ENCODE measurements around the gene CDH4. TPM values are rescaled to one million over a fixed set of nuclear protein-coding genes. Genes with fewer than 3 reads are reported as not detected.

Gene CDH4
- total RNA-seq, 1 donor from 2014 or later, result 0.06 TPM

DNA sequence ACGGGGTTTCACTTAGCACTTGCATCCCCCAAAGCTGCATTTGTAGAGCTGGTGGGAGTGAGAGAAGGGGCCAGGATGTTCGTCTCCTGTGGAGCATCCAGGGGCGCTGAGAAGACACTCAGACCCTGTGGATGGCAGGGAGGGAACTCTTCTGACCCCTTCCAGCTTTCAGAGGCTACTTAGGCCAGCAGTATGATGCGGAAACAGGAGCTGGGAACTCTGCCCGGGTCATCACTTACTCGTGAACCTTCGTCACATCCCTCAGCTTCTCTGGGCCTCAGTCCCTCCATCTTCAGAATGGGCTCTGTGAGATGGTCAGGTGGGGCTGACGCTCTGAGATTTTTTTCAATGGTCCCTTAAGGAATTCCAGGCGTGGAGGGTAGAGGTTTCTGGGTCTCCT, 585.1 kb downstream of the CDH4 start:
- ATAC-seq (no peak), DNase-seq (peak; percentile 10)
- Histone ChIP-seq H3K27me3 (ENCODE audit: low read depth) (peaks cover under 1% of the 10 kb centered on the region), H3K9me3 (no peaks in the 10 kb centered on the region), H3K4me1 (no peaks in the 10 kb centered on the region), H3K36me3 (no peaks in the 10 kb centered on the region), H3K4me3 (no peak overlapping the region), H3K27ac (no peak overlapping the region)
- intact Hi-C loops (cut with DNase I), result no loop called here
- TF ChIP-seq, protein P1, sequence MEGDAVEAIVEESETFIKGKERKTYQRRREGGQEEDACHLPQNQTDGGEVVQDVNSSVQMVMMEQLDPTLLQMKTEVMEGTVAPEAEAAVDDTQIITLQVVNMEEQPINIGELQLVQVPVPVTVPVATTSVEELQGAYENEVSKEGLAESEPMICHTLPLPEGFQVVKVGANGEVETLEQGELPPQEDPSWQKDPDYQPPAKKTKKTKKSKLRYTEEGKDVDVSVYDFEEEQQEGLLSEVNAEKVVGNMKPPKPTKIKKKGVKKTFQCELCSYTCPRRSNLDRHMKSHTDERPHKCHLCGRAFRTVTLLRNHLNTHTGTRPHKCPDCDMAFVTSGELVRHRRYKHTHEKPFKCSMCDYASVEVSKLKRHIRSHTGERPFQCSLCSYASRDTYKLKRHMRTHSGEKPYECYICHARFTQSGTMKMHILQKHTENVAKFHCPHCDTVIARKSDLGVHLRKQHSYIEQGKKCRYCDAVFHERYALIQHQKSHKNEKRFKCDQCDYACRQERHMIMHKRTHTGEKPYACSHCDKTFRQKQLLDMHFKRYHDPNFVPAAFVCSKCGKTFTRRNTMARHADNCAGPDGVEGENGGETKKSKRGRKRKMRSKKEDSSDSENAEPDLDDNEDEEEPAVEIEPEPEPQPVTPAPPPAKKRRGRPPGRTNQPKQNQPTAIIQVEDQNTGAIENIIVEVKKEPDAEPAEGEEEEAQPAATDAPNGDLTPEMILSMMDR (IDR thresholded peaks at IDR 0.05), result no peak

DNA sequence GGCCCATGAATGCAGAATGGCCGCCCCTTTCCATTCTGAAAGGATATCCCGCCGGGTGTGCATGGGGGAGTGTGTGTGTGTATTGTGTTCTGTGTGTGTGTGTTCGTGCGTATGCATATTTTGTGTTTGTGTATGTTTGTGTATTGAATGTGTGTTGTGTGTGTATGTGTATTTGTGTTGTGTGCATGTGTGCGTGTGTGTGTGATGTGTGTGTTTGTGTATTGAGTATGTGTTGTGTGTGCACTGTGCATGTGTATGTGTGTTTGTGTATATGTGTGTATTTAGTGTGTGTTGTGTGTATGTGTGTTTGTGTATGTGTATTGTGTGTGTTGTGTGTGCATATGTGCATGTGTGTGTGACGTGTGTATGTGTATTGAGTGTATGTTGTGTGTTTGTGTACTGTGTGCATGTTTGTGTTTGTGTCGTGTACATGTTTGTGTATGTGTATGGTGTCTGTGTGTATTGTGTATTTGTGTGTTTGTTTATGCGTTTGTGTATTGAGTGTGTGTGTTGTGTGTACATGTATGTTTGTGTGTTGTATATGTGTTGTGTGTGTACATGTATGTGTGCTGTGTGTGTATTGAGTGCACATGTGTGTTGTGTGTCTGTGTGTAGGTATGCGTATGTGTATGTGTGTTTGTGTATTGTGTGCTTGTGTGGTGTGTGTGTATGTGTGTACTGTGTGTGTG, 587.3 kb downstream of the CDH4 start:
- DNase-seq (peak; percentile 10), ATAC-seq (no peak)
- no peaks in the 10 kb centered on the region for H3K9me3 ChIP-seq
- H3K27me3 ChIP-seq (ENCODE audit: low read depth), result no peaks in the 10 kb centered on the region
- no peaks in the 10 kb centered on the region for H3K36me3 ChIP-seq
- no peaks in the 10 kb centered on the region for H3K4me1 ChIP-seq
- H3K4me3 ChIP-seq, result no peak overlapping the region
- intact Hi-C loops (cut with DNase I), result no loop called here
- H3K27ac ChIP-seq, result no peak overlapping the region
- TF ChIP-seq, protein P1 (IDR thresholded peaks at IDR 0.05), result no peak

DNA sequence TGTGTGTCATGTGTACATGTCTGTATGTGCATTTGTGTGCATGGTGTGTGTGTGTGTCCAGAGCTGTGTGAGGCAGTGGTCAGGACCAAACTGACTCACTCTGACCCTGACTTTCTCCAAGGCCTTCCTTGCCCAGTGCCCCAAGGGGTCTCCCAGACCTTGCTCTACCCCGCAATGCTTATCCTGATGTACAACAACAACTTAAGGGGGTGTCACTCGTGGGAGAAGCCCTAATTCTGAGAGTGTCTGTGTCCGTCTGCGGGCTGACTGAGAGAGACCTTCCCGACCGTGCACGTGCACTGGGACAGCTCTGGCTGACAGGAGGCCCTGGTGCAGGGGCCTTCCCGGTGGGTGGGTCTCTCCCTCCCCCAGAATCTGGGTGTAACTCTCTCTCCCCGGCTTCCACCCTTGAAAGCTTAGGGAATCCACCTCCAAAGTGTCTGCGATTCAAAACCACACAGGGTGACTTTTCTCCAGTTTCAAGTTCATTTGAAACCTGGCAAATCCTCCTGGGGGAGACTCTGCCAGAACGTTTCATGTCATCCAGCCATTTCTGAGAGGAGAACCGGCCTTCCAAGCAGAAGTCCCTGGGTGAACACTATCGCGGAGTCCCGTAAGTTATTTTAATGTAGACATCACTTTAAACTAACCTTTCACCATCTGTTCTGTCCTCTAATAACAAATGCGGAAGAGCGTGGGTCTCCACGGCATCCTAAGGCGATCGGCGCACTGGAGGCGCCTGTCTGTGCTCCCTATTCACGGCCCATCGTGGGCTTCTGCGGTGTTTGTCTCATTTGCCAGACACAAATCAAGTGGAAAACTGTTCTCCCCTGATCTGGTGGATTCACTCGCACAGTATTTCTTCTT, 588.1 kb downstream of the CDH4 start:
- H3K9me3 ChIP-seq, result no peaks in the 10 kb centered on the region
- no peak for ATAC-seq
- no peaks in the 10 kb centered on the region for H3K36me3 ChIP-seq
- H3K27me3 ChIP-seq (ENCODE audit: low read depth), result no peaks in the 10 kb centered on the region
- no peak overlapping the region for H3K4me3 ChIP-seq
- H3K4me1 ChIP-seq, result no peaks in the 10 kb centered on the region
- DNase-seq, result peak; percentile 39
- intact Hi-C loops (cut with DNase I), result no loop called here
- TF ChIP-seq, protein P1 (IDR thresholded peaks at IDR 0.05), result no peak
- no peak overlapping the region for H3K27ac ChIP-seq

DNA sequence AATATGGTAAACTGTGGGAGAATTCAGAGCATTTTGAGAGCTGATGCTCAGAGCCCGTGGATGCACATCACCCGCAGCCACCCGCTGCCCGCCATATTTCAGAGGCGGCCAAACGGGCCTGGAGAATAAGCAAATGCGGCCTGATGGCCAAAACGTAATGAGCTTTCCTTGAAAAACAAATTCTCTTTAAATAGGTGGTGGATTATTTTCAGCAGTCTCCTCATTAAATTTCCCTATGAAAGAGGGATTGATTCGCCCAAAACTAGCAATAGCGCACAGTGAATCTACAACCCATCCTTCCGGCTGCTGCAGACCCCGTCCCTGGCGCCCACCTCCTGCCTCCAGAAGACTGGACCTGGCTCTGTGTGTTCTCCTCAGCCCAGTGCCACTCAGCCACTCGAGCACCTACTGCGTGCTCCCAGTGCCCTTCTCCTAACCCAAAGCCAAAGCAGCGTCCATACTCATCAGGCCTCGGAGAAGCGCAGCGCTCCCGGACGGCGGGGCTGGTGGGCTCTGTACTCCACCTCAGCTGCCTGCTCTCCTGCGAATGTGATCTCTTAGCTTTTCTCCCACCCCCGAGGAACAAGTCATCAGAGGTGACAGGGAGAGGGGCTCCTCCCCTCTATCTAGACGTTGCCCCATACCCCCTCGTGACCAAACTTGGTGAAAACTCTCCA, 588.9 kb downstream of the CDH4 start:
- no peaks in the 10 kb centered on the region for H3K9me3 ChIP-seq
- H3K27ac ChIP-seq, result no peak overlapping the region
- TF ChIP-seq, protein P1 (IDR thresholded peaks at IDR 0.05), result no peak
- intact Hi-C loops (cut with DNase I), result no loop called here
- H3K4me3 ChIP-seq, result no peak overlapping the region
- H3K36me3 ChIP-seq, result no peaks in the 10 kb centered on the region
- H3K27me3 ChIP-seq (ENCODE audit: low read depth), result peaks cover 5% of the 10 kb centered on the region
- ATAC-seq, result no peak
- peak; percentile 32 for DNase-seq
- no peaks in the 10 kb centered on the region for H3K4me1 ChIP-seq

DNA sequence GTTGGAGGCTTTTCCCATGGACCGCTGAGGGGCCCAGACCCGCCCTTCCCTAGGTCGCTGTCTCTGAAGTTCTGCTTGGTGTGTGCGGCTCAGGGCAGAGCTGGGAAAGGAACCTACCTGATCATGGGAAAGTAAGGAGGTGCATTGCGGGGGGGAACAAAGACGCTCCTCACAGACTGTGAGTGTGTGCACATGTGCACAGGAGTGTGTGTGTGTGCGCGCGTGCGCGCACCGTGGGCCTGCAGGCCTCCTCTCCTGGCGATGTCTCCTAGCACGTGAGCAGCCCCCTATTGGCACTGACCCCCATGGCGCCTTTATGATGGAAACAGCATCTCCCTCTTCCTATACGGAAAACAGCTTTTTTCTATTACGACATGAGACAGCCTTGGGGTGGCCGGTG, 589.5 kb downstream of the CDH4 start:
- H3K27me3 ChIP-seq (ENCODE audit: low read depth), result peaks cover 9% of the 10 kb centered on the region
- intact Hi-C loops (cut with DNase I), result no loop called here
- DNase-seq, result peak; percentile 19
- H3K4me3 ChIP-seq, result no peak overlapping the region
- no peaks in the 10 kb centered on the region for H3K4me1 ChIP-seq
- ATAC-seq, result no peak
- no peak overlapping the region for H3K27ac ChIP-seq
- TF ChIP-seq, protein P1 (IDR thresholded peaks at IDR 0.05), result no peak
- H3K9me3 ChIP-seq, result no peaks in the 10 kb centered on the region
- H3K36me3 ChIP-seq, result no peaks in the 10 kb centered on the region
